B cell (primary cell): ENCODE measurements around the gene ODF2.

Experiments
- CTCF ChIP-seq: fragments of 200-600 bp; IDR thresholded peaks from one replicate; pipeline ENCODE4 v1.8.0; 2022; ENCODE audit warnings: antibody characterized with exemption, mild to moderate bottlenecking
- EZH2 ChIP-seq: IDR thresholded peaks from 2 replicates; pipeline ENCODE4 v1.6.1; 2012; ENCODE audit warnings: borderline replicate concordance, low read depth, mild to moderate bottlenecking, moderate library complexity, low read length; ENCODE audit not compliant: insufficient read depth, poor library complexity, severe bottlenecking

GRCh38 chr9:128457207-128457606 is 1.4 kb downstream of the ODF2 start:
- no peak for TF ChIP-seq CTCF
- TF ChIP-seq EZH2, result no peak
